Posterior vena cava (tissue), 2 donors: Measurements from ENCODE around the gene POLD2. TPM values are rescaled to one million over a fixed set of nuclear protein-coding genes. Genes with fewer than 3 reads are reported as not detected.
A peak's percentile ranks its signal among the peaks of the same experiment; 100 is the strongest.

Experiments used
- DNase-seq: peaks from one replicate; pipeline ENCODE4 v3.0.0-alpha.2; 2020; ENCODE audit warnings: low spot score
- intact Hi-C, 2 donors: fragments of 100-400 bp; cut with DNase I; formaldehyde crosslinking; loops; one replicate each; pipeline versions ENCODE4 v1.14.1 to v1.14.2; 2022 to 2023
- total RNA-seq, 2 donors: library from RNA; stranded (reverse); fragmentation: NEBNext Ultra II Directional; extraction: Animal tissue kit (Norgen Biotek cat#: 25700); gene quantifications; one replicate each; pipeline ENCODE4 v1.2.1, GENCODE V29; 2021
- donor health status: DM: yes; HTN: yes; CAD: no.
- donor health status: DM: yes; HTN: yes; CAD: no.

The POLD2 gene
- total RNA-seq, 2 donors from 2014 or later = 39.9 to 60.0 TPM

GRCh38 chr7:44076101-44076895 is 47.0 kb downstream of the POLD2 start:
- intact Hi-C loops = loop anchor here (5.0 kb wide), 2 partner anchors 36 to 116 kb away; no protein-coding TSS in a partner anchor
- DNase-seq = peak; percentile 71

DNA sequence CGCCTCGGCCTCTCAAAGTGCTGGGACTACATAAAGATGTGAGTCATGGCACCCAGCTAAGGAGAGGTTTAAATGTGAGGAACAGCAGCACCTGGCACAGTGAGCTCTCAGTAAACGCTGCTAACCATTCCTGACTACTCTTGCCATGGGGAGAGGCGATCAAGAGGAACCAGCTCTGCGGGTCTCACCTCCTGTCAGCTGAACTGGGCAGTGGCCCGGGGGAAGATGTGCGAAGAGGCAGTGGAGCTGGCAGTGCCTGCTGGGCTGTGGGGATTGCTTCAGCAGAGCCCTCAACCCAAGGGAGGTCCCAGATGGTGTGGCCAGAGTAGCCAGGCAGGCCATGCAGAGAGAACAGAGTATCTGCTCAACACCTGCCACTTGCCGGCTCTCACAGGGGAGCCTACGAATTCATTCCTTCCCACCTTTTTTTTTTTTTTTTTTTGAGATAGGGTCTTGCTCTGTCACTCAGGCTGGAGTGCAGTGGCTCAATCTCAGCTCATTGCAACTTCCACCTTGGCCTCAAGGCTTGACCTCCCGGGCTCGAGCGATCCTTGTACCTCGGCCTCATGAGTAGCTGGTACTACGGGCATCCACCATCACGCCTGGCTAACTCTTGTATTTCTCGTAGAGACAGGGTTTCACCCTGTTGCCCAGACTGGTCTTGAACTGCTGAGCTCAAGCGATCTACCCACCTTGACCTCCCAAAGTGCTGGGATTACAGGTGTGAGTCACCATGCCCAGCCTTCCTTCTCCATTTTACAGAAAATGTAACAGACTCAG is 47.9 kb downstream of the POLD2 start:
- intact Hi-C loops = loop anchor here (5.0 kb wide), 2 partner anchors 37 to 117 kb away; no protein-coding TSS in a partner anchor
- peak; percentile 55 for DNase-seq

- DNase-seq = no peak
- intact Hi-C loops = loop anchor here in 1 of 2 donors (5.0 kb wide), 1 partner anchor 128 kb away; the partner anchor contains the start of gene YKT6
Observed at GRCh38 chr7:44074349-44074695, 49.0 kb downstream of the POLD2 start.

DNA sequence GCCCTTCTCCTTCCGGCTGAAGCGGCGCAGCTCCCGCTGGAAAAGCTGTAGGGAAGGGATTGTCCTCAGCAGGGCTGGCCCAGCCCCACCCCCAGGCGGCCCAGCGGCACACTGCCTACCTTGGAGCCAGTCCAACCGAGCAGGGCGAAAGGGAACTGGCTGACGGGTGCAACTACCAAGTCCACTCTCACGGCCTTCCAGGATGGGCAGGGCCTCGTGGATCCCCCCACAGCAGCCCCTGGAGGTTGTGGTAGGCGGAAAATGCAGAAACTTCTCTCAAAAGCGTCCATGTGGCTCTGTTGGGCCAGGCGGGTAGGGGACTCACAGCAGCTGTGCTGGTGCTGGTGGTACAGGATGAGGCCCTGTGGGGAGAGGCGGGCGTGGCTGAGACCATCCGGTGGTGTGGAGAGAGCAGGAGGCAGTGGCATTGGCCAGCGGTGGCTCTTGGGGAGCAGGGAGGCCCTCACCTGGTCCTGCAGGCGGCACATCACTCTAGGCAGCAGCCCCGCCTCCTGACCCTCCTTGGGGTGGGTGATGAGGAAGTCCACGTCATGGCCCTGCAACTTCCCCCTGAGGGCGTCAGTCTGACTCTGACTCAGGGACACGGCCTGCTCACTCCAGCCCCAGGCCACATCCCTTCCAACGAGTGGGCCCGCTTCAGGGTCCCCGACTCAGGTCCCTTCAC is 49.5 kb downstream of the POLD2 start:
- intact Hi-C loops = loop anchor here in 1 of 2 donors (5.0 kb wide), 1 partner anchor 128 kb away; the partner anchor contains the start of gene YKT6
- peak; percentile 95 for DNase-seq

DNA sequence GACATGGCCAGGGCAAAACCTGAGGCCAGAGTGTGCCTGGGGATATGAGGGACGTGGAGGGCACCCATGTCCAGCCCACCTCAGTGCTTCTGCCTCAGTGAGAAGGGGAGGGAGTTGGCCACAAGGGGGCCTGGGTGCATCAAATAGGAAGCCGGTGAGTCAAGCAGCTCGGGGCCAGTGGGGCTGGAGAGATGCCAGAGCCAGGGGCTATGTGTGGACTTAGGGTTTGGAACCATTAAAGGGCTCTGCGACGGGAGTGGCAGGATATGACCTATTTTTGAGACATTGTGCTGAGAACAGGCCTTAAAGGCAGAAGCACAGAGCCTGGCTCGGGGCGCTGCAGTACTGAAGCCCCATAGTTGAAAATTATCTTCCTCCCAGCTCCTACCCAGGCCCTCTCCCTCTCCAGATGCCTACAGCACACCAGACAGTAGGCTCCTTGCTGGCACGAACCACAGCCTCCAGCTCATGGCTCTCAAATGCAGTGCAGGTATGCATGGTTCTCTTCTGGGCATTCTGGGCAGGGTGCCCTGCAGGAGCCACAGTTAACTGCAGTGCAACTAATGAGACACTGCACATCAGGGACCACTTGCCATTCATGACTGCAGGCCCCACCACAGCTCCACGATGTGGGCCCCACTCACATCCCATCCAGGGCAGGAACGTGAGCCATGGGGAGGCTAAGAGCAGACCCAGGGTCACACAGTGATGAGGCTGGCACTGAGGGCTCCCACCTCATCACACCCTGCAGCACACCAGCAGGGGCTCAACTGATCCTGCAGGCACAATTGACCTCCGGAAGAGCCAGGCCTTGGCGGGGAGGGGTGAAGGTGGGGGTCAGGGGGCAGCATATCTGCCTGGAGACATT is 50.8 kb downstream of the POLD2 start:
- peak; percentile 96 for DNase-seq
- intact Hi-C loops = loop anchor here in 1 of 2 donors (5.0 kb wide), 1 partner anchor 130 kb away; the partner anchor contains the start of gene YKT6

GRCh38 chr7:44071726-44072363 is 51.5 kb downstream of the POLD2 start:
- no peak for DNase-seq
- intact Hi-C loops = loop anchor here in 1 of 2 donors (5.0 kb wide), 1 partner anchor 130 kb away; the partner anchor contains the start of gene YKT6

DNA sequence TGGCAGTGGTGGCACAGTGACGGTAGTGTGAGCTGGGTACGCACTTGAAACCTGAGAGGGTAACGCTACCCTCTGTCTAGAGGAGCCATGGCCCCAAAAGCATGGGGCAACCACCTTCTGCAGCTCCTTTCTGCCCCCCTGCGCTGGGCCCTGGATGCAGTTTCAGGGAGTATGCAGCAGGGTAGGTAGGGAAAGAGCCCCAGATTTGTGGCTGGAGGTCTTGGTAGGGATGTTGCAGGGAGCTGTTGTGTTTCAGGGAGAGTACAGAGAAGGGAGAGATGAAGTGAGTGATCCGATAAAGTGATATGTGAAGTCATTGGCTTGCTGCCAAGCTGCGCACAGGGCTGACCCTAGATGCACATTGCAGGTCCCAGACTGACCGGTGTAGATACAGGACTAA is 55.3 kb downstream of the POLD2 start:
- intact Hi-C loops = loop anchor here in 1 of 2 donors (5.0 kb wide), 1 partner anchor 59 kb away; no protein-coding TSS in a partner anchor
- peak; percentile 58 for DNase-seq

- intact Hi-C loops = loop anchor here in 1 of 2 donors (5.0 kb wide), 1 partner anchor 60 kb away; no protein-coding TSS in a partner anchor
- peak; percentile 58 for DNase-seq
Observed at GRCh38 chr7:44067064-44067951, 56.0 kb downstream of the POLD2 start.

DNA sequence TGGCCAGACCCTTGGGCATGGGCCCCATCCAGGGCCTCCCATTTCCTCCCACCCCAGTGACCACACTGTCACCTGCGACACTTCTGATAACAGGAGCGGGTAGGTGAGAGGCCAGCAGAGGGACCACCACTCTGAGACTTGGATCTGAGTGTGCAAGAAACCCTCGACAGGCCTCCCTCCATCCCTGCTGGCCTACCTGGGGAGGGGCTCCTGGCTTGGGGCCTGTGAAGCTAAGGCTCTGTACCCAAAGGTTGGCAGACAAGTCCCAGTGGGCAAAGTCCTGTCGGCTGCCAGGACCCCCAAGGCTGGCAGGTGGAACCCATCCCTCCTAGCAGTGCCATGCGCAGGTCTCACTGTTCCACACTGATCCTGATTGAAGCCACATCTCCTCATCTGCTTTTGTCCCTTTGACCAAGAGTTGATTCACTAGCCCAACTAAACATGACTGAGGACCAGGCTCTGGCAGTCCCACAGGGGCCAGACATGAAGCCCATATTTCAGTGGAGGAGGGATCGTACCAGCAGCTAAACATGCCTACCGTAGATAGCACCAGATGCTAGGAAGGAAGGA is 56.8 kb downstream of the POLD2 start:
- DNase-seq = peak; percentile 82
- intact Hi-C loops = loop anchor here in 1 of 2 donors (5.0 kb wide), 1 partner anchor 61 kb away; no protein-coding TSS in a partner anchor

DNA sequence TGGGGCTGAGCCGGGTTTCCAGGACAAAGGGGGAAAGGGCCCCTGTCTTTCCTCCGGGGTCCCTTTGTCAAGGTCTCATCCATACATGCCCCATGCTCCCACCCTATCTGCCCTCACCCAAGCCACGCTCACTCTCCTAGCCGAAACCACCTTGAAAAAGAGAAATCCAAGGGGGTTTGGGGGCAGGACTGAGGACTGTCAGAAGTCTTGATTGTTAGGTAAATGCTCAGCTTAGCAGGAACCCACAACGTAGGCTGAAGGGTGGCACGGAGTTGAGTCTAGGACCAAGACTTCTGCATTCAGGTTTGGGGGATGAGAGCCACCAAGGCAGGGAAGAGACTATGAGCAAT is 57.3 kb downstream of the POLD2 start:
- DNase-seq = peak; percentile 74
- intact Hi-C loops = loop anchor here in 1 of 2 donors (5.0 kb wide), 1 partner anchor 61 kb away; no protein-coding TSS in a partner anchor

DNA sequence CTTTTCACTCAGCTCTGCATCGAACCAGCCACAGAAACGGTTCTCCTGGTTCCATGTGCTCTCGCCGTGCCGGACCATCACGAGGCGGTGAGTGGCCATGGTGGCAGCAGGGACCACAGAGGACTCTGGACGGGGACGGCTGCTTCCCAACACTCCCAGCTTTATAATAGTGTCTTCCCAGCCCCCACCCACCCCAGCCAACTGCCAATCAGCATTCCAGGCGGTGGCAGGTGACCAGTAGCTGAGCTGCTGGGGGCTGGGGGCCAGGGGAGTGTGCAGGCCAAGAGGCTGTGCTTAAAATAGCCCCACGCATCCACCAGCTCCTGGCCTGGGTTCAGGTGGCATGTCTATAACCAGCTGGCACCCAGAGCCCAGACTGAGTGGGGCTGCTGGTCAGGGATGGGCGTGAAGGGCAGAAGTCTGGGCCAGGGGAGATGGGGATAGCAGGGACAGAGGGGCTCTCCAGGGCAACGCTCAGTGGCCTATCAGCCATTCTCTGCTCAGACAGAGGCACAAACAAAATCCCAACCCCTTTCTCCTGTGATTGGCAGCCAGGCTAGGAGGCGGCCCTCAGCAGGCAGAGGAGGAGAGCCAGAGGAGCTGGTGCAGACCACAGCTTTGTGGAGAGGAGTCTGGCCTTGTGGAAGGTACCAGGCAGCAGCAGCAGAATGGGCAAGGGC is 57.8 kb downstream of the POLD2 start, which contains the start of gene PGAM2:
Gene PGAM2 (minus strand): TSS at position 137 of the 680 bp plus-strand sequence. CDS start 38 bp downstream, at position 99.
- intact Hi-C loops = loop anchor here in 1 of 2 donors (5.0 kb wide), 1 partner anchor 62 kb away; no protein-coding TSS in a partner anchor
- peak; percentile 81 for DNase-seq

- DNase-seq = peak; percentile 86
- intact Hi-C loops = loop anchor here in 1 of 2 donors (5.0 kb wide), 1 partner anchor 62 kb away; no protein-coding TSS in a partner anchor
Observed at GRCh38 chr7:44064791-44065430, 58.4 kb downstream of the POLD2 start.
